CD4-positive, alpha-beta memory T cell (primary cell): ENCODE results near the gene SLC25A19. TPM values are rescaled to one million over a fixed set of nuclear protein-coding genes. Genes with fewer than 3 reads are reported as not detected.

Experiments
- CTCF ChIA-PET: fragments of 350-600 bp; sonication (Branson Sonifier 250); formaldehyde crosslinking; loops from one replicate; lab custom pipeline; 2021; ENCODE audit warnings: inconsistent platforms; ENCODE audit not compliant: partially characterized antibody; lab: Charles Lee
- POLR2A ChIA-PET: fragments of 350-600 bp; sonication (Branson Sonifier 250); formaldehyde crosslinking; loops from one replicate; lab custom pipeline; 2021; ENCODE audit not compliant: partially characterized antibody; lab: Charles Lee
- DNase-seq, 5 donors: peaks; one replicate each; pipeline versions ENCODE4 v3.0.0 to v3.0.0-alpha.2; 2020 to 2022; ENCODE audit warnings: mixed read lengths in 1 of 5
- H3K27ac ChIP-seq: one replicate; pipeline ENCODE4 v1.7.0; 2013; ENCODE audit warnings: low read depth, low read length
- H3K27me3 ChIP-seq: 2 replicates; pipeline ENCODE4 v1.7.0; 2013; ENCODE audit warnings: mild to moderate bottlenecking, low read length, moderate library complexity; ENCODE audit not compliant: insufficient read depth
- H3K36me3 ChIP-seq: 2 replicates; pipeline ENCODE4 v1.7.0; 2013; ENCODE audit warnings: mild to moderate bottlenecking, low read length, moderate library complexity; ENCODE audit not compliant: insufficient read depth
- H3K4me1 ChIP-seq: 2 replicates; pipeline ENCODE4 v1.7.0; 2013; ENCODE audit warnings: mild to moderate bottlenecking, low read length, moderate library complexity; ENCODE audit not compliant: insufficient read depth
- H3K4me3 ChIP-seq, 2 donors: one replicate each; pipeline ENCODE4 v1.7.0; 2013; ENCODE audit warnings: low read length in 2 of 2, mild to moderate bottlenecking in 1 of 2
- H3K9me3 ChIP-seq, 2 donors: one replicate each; pipeline ENCODE4 v1.7.0; 2013; ENCODE audit warnings: low read length in 2 of 2, control low read depth in 1 of 2; ENCODE audit not compliant: control insufficient read depth in 1 of 2
- H3K27ac Mint-ChIP-seq, 7 donors: one replicate each; pipeline ENCODE4 v1.8.0; 2020 to 2021; ENCODE audit warnings: mixed read lengths in 7 of 7, mild to moderate bottlenecking in 6 of 7, inconsistent platforms in 3 of 7, moderate library complexity in 3 of 7
- H3K27me3 Mint-ChIP-seq, 2 donors: one replicate each; pipeline ENCODE4 v1.8.0; 2020 to 2021; ENCODE audit warnings: mixed read lengths in 2 of 2
- H3K36me3 Mint-ChIP-seq, 2 donors: one replicate each; pipeline ENCODE4 v1.8.0; 2020 to 2021; ENCODE audit warnings: mixed read lengths in 2 of 2, inconsistent platforms in 1 of 2, mild to moderate bottlenecking in 1 of 2
- H3K4me1 Mint-ChIP-seq, 4 donors: one replicate each; pipeline ENCODE4 v1.8.0; 2020 to 2021; ENCODE audit warnings: mixed read lengths in 4 of 4, mild to moderate bottlenecking in 1 of 4
- H3K4me3 Mint-ChIP-seq, 8 donors: one replicate each; pipeline ENCODE4 v1.8.0; 2020 to 2021; ENCODE audit warnings: mixed read lengths in 8 of 8, mild to moderate bottlenecking in 7 of 8, moderate library complexity in 6 of 8, inconsistent platforms in 3 of 8
- H3K9me3 Mint-ChIP-seq, 8 donors: one replicate each; pipeline ENCODE4 v1.8.0; 2020 to 2021; ENCODE audit warnings: mixed read lengths in 8 of 8, mild to moderate bottlenecking in 5 of 8, inconsistent platforms in 3 of 8, moderate library complexity in 1 of 8
- intact Hi-C: fragments of 100-400 bp; cut with micrococcal nuclease; formaldehyde crosslinking; loops from one replicate; pipeline ENCODE4 v1.15.1; 2023
- polyA plus RNA-seq, 2 donors: library from polyadenylated mRNA; unstranded; fragments of 300-500 nt; fragmentation: Illumina TruSeq; gene quantifications; one replicate each; pipeline ENCODE4 v1.2.3, GENCODE V29; 2021
- total RNA-seq, 2 experiments: library from RNA; stranded (reverse); gene quantifications; one replicate each; pipeline ENCODE4 v1.2.3, GENCODE V29; 2021

Gene SLC25A19
- total and polyA plus RNA-seq, 4 experiments from 2014 or later = 13.2 to 21.8 (median 17.6) TPM

DNA sequence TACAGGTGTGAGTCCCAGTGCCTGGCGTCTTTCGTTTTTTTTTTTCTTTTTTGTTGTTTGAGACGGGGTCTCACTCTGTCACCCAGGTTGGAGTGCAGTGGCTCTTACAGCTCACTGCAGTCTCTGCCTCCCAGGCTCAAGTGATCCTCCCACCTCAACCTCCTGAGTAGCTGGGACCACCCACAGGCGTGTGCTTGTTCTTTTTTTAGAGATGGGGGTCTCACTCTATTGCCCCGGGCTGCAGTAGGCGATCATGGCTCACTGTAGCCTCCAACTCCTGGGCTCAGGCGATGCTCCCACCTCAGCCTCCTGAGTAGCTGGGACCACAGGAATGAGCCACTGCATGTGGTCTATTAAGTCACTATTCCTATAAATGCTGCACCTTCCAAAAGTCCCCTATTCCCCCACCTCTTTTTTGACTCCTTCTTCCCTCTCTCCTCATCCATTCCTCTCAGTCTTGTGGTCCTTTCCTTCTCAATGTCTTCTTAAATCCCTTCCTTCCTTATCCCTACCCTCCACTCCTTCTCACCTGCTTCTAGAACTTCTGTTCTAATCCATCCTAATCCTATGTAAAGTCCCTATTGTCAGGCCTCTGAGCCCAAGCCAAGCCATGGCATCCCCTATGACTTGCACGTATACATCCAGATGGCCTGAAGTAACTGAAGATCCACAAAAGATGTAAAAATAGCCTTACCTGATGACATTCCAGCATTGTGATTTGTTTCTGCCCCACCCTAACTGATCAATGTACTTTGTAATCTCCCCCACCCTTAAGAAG, 37.0 kb downstream of the SLC25A19 start:
- ChIA-PET CTCF (interaction anchor here (1.9 kb wide), 1 partner anchor 8 kb away, joined by 8 read pairs; no protein-coding TSS in a partner anchor), POLR2A (interaction anchor here (3.1 to 4.3 kb wide), 2 partner anchors 9 to 11 kb away, joined by 9 to 50 read pairs; partner anchors contain the start of genes GGA3 and MRPS7)
- Histone ChIP-seq H3K27me3 (no peaks in the 10 kb centered on the region), H3K4me3 (no peak overlapping the region), H3K9me3 (no peaks in the 10 kb centered on the region), H3K4me1 (peaks cover 34% of the 10 kb centered on the region), H3K36me3 (no peaks in the 10 kb centered on the region), H3K27ac (no peak overlapping the region)
- Mint-ChIP-seq H3K27ac (peak overlapping the region; percentile 35 to 96 (median 47)), H3K27me3 (no peaks in the 10 kb centered on the region), H3K36me3 (peaks cover 0 to 13% of the 10 kb centered on the region in 2 donors), H3K4me3 (peak overlapping the region in 4 of 8 donors; percentile 22 to 63 (median 45)), H3K9me3 (no peaks in the 10 kb centered on the region), H3K4me1 (peaks cover 38 to 80% (median 61%) of the 10 kb centered on the region in 4 donors)
- intact Hi-C loops = no loop called here
- DNase-seq = no peak

DNA sequence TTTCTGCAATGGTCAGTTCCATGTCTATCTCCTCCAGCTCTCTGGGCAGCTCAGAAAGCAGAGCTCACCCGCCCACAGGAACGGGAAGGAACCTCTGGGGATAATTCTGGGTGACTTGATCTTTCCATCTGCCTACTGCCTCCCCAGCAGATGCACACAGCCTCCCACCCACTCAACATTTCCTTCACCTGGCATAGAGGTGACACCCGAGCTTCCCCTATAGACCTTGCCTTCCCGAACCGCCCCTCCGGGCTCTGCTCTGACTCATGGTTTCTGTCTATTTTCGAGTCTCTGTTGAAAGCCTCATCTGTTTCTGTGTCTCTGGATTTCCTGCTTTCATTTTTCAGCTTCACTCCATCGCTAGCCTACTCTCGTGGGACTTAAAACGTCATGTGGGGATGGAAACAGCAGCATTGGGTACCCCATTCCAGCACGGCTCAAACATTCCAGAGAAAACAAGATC, 39.2 kb downstream of the SLC25A19 start:
- H3K36me3 Mint-ChIP-seq = peaks cover 12 to 29% of the 10 kb centered on the region in 2 donors
- peak overlapping the region; percentile 51 for H3K27ac ChIP-seq
- peaks cover 24 to 64% (median 48%) of the 10 kb centered on the region in 4 donors for H3K4me1 Mint-ChIP-seq

DNA sequence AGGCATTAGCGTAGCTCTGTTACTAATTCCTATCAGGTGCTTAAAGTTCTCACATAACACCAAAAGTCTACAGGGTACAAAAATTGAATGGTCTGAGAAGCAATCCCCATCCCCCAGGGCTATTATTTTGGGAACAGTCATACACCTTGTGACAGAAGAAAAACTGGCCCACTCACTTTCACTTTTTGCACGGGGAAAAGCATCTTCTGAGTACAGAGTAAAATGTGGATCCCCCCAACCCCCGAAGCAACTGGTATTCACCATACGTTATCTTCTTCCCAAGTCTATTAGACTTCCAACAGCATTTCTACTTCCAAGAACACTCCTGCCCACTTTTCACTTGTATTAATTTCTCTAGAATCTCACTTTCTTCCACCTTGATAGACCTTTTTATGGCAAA, 39.7 kb downstream of the SLC25A19 start:
- ChIA-PET CTCF (interaction anchor here (1.1 to 3.7 kb wide), 8 partner anchors 10 to 370 kb away, joined by 3 to 21 read pairs (median 4); partner anchors contain the start of genes MRPL58 and NUP85), POLR2A (interaction anchor here (1.6 to 4.3 kb wide), 4 partner anchors 8 to 40 kb away, joined by 7 to 50 read pairs (median 12); partner anchors contain the start of genes GGA3, MIF4GD, MRPS7 and SLC25A19)
- Histone ChIP-seq H3K36me3 (peaks cover 16% of the 10 kb centered on the region), H3K27ac (peak overlapping the region; percentile 51), H3K27me3 (no peaks in the 10 kb centered on the region), H3K4me1 (peaks cover 44% of the 10 kb centered on the region), H3K4me3 (no peak overlapping the region), H3K9me3 (no peaks in the 10 kb centered on the region)
- H3K36me3 Mint-ChIP-seq = peaks cover 14 to 31% of the 10 kb centered on the region in 2 donors
- H3K4me3 Mint-ChIP-seq = peak overlapping the region; percentile 78 to 90 (median 84)
- peaks cover 25 to 62% (median 46%) of the 10 kb centered on the region in 4 donors for H3K4me1 Mint-ChIP-seq
- no peak for DNase-seq
- H3K27me3 Mint-ChIP-seq = no peaks in the 10 kb centered on the region
- no peaks in the 10 kb centered on the region for H3K9me3 Mint-ChIP-seq
- intact Hi-C loops = no loop called here
- peak overlapping the region; percentile 90 to 99 (median 95) for H3K27ac Mint-ChIP-seq

More for the DNA sequence above, 39.2 kb downstream of the SLC25A19 start:
- Mint-ChIP-seq H3K27me3 (no peaks in the 10 kb centered on the region), H3K4me3 (peak overlapping the region; percentile 78 to 90 (median 84)), H3K27ac (peak overlapping the region; percentile 90 to 99 (median 95)), H3K9me3 (no peaks in the 10 kb centered on the region)
- Histone ChIP-seq H3K27me3 (no peaks in the 10 kb centered on the region), H3K36me3 (peaks cover 16% of the 10 kb centered on the region), H3K4me3 (peak overlapping the region in 1 of 2 donors; percentile 35), H3K9me3 (no peaks in the 10 kb centered on the region), H3K4me1 (peaks cover 40% of the 10 kb centered on the region)
- CTCF ChIA-PET = interaction anchor here (1.1 to 3.7 kb wide), 9 partner anchors 10 to 370 kb away, joined by 3 to 21 read pairs (median 4); partner anchors contain the start of genes MRPL58 and NUP85
- POLR2A ChIA-PET = interaction anchor here (1.6 to 4.3 kb wide), 4 partner anchors 9 to 39 kb away, joined by 7 to 50 read pairs (median 12); partner anchors contain the start of genes GGA3, MIF4GD, MRPS7 and SLC25A19
- peak in 4 of 5 donors; percentile 43 to 91 (median 50) for DNase-seq
- intact Hi-C loops = loop anchor here (1.0 kb wide), 1 partner anchor 11 kb away; the partner anchor contains the start of genes GGA3 and MRPS7

DNA sequence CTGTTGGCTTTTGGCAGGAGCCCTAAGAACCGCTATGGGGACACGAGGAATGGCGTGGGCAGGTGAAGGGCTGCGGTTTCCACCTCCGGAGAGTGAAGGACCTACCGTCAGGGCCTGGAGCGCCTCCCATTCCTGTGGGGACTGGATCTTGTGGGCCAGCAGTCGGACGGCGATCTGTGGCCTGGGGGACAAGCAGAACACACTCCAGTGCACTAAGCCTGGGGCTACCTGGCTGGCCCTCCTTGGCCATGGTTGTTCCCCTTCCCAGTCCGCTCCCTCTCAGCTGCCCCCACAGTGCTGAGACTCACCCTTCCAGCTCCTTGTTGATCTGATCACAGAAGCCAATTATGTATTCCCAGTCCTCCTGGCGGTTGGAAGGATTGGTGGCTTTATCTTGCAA, 42.8 kb downstream of the SLC25A19 start:
- Mint-ChIP-seq H3K4me3 (no peak overlapping the region), H3K36me3 (peaks cover 29 to 59% of the 10 kb centered on the region in 2 donors), H3K27ac (peak overlapping the region in 2 of 7 donors; percentile 77 to 79), H3K4me1 (peaks cover 40 to 64% (median 50%) of the 10 kb centered on the region in 4 donors), H3K27me3 (no peaks in the 10 kb centered on the region), H3K9me3 (no peaks in the 10 kb centered on the region)
- DNase-seq = no peak
- ChIA-PET CTCF (interaction anchor here (1.5 kb wide), 1 partner anchor 25 kb away, joined by 5 read pairs; the partner anchor contains the start of gene MIF4GD), POLR2A (interaction anchor here (0.6 to 1.1 kb wide), 2 partner anchors 17 to 43 kb away, joined by 3 to 4 read pairs; partner anchors contain the start of gene SLC25A19)
- H3K27me3 ChIP-seq = no peaks in the 10 kb centered on the region
- H3K4me1 ChIP-seq = peaks cover 57% of the 10 kb centered on the region
- intact Hi-C loops = no loop called here
- H3K36me3 ChIP-seq = peaks cover 26% of the 10 kb centered on the region
- H3K4me3 ChIP-seq = no peak overlapping the region
- no peaks in the 10 kb centered on the region for H3K9me3 ChIP-seq
- H3K27ac ChIP-seq = no peak overlapping the region

DNA sequence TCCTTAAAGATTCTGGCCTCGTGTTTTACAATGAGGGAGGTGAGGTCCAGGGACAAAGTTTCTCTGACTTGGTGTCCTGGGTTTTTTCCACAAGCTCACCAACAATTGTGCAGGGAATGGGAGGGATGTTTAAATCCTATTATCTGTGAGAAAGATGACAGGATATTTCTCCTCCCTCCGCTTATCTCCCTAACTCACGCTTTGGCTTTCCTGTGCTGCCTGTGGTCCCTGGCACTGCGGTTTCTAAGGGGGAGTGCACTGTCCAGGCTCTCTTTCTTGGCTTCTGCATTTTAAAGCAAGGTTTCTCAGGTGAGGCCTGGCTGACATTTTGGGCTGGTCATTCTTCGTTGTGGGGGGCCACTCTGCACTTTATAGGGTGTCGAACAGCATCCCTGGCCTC, 44.2 kb downstream of the SLC25A19 start:
- Mint-ChIP-seq H3K9me3 (no peaks in the 10 kb centered on the region), H3K27me3 (no peaks in the 10 kb centered on the region), H3K36me3 (peaks cover 30 to 62% of the 10 kb centered on the region in 2 donors), H3K4me1 (peaks cover 34 to 60% (median 44%) of the 10 kb centered on the region in 4 donors), H3K4me3 (no peak overlapping the region), H3K27ac (peak overlapping the region in 2 of 7 donors; percentile 23 to 80)
- H3K9me3 ChIP-seq = no peaks in the 10 kb centered on the region
- CTCF ChIA-PET = interaction anchor here (1.1 kb wide), 1 partner anchor 26 kb away, joined by 3 read pairs; the partner anchor contains the start of gene MIF4GD
- peaks cover 40% of the 10 kb centered on the region for H3K36me3 ChIP-seq
- POLR2A ChIA-PET = interaction anchor here (4.4 kb wide), 1 partner anchor 16 kb away, joined by 44 read pairs; the partner anchor contains the start of genes GGA3 and MRPS7
- no peak for DNase-seq
- no peak overlapping the region for H3K27ac ChIP-seq
- H3K27me3 ChIP-seq = no peaks in the 10 kb centered on the region
- intact Hi-C loops = no loop called here
- H3K4me1 ChIP-seq = peaks cover 57% of the 10 kb centered on the region
- no peak overlapping the region for H3K4me3 ChIP-seq

DNA sequence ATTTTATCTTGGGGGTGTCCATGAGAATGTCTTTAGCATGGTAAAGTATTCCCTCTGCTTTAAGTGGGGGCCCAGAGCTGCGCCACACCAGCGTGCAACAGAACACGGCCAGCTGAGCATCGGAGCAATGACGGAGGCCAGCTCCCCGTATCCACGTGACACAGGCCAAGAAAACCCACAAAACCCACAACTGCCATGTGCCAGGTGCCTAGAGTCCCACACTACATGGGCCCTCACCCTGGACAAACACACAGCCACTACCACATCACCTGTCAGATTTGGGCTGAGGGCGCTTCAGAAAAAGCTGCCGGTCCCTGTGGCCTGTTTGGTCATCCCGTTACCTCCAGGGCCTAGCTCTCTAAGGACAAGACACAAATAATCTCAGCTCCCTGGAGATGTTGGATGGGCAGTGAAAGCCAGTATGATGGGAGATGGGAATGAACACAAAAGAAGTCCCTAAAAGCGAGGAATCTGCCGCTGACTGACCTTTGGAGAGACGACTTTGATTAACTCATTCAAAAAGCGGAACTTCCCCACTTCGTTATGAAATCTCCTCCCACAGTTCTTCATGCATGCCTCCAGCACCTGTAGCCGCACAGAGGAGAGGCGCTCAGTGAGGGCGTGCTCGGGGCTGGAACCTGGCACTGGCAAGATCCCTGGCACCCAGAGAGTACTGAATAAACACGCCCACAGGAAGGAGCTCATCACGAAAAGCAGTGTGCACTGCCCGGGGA, 44.9 kb downstream of the SLC25A19 start:
- peak in 1 of 5 donors; percentile 23 for DNase-seq
- Mint-ChIP-seq H3K4me3 (peak overlapping the region in 5 of 8 donors; percentile 20 to 66 (median 46)), H3K27me3 (no peaks in the 10 kb centered on the region), H3K36me3 (peaks cover 30 to 60% of the 10 kb centered on the region in 2 donors), H3K4me1 (peaks cover 27 to 53% (median 37%) of the 10 kb centered on the region in 4 donors), H3K9me3 (no peaks in the 10 kb centered on the region), H3K27ac (peak overlapping the region; percentile 80 to 99 (median 98))
- H3K9me3 ChIP-seq = no peaks in the 10 kb centered on the region
- intact Hi-C loops = no loop called here
- peaks cover 47% of the 10 kb centered on the region for H3K36me3 ChIP-seq
- H3K27ac ChIP-seq = peak overlapping the region; percentile 67
- no peak overlapping the region for H3K4me3 ChIP-seq
- ChIA-PET POLR2A (interaction anchor here (4.4 to 8.6 kb wide), 2 partner anchors 17 to 26 kb away, joined by 44 to 62 read pairs; partner anchors contain the start of genes GGA3, MIF4GD and MRPS7), CTCF (interaction anchor here (0.8 to 1.1 kb wide), 2 partner anchors 16 to 27 kb away, joined by 3 read pairs; partner anchors contain the start of gene MIF4GD)
- H3K27me3 ChIP-seq = no peaks in the 10 kb centered on the region
- peaks cover 50% of the 10 kb centered on the region for H3K4me1 ChIP-seq
